Measurements from ENCODE around the gene FGF12.

- TF ChIP-seq, protein P1, sequence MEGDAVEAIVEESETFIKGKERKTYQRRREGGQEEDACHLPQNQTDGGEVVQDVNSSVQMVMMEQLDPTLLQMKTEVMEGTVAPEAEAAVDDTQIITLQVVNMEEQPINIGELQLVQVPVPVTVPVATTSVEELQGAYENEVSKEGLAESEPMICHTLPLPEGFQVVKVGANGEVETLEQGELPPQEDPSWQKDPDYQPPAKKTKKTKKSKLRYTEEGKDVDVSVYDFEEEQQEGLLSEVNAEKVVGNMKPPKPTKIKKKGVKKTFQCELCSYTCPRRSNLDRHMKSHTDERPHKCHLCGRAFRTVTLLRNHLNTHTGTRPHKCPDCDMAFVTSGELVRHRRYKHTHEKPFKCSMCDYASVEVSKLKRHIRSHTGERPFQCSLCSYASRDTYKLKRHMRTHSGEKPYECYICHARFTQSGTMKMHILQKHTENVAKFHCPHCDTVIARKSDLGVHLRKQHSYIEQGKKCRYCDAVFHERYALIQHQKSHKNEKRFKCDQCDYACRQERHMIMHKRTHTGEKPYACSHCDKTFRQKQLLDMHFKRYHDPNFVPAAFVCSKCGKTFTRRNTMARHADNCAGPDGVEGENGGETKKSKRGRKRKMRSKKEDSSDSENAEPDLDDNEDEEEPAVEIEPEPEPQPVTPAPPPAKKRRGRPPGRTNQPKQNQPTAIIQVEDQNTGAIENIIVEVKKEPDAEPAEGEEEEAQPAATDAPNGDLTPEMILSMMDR (conservative IDR thresholded peaks at IDR 0.05; ENCODE audit: low read length) = no peak
- no peak for TF ChIP-seq EZH2phosphoT487 (IDR thresholded peaks at IDR 0.05; ENCODE audit: borderline replicate concordance, low read depth, low read length)
These were observed 511.3 kb downstream of the FGF12 start for GRCh38 chr3:192216067-192216466.

Measured in OCI-LY7 (cell line).